ENCODE data around the gene KIRREL3.

DNA sequence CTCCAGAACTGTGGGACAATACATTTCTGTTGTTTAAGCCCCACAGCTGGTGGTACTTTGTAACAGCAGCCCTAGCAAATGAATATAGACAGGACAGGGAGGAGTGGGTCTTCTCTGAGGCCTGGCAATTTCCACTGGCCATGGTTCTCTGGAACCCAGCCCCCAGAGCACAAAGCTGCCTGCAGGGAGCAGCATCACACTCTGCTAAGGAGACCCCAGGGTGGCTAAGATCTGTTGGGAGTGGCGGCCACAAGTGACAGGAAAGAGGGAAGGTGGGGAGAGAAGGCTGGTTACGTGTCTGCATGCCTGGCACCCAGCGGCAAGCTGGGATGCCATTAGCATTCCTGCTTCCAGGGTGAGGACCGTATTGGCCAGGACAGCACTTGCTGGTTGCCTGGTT, 433.2 kb downstream of the KIRREL3 start:
- TF ChIP-seq, protein P1, sequence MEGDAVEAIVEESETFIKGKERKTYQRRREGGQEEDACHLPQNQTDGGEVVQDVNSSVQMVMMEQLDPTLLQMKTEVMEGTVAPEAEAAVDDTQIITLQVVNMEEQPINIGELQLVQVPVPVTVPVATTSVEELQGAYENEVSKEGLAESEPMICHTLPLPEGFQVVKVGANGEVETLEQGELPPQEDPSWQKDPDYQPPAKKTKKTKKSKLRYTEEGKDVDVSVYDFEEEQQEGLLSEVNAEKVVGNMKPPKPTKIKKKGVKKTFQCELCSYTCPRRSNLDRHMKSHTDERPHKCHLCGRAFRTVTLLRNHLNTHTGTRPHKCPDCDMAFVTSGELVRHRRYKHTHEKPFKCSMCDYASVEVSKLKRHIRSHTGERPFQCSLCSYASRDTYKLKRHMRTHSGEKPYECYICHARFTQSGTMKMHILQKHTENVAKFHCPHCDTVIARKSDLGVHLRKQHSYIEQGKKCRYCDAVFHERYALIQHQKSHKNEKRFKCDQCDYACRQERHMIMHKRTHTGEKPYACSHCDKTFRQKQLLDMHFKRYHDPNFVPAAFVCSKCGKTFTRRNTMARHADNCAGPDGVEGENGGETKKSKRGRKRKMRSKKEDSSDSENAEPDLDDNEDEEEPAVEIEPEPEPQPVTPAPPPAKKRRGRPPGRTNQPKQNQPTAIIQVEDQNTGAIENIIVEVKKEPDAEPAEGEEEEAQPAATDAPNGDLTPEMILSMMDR (IDR thresholded peaks at IDR 0.05): no peak
- TF ChIP-seq POLR2A (IDR thresholded peaks at IDR 0.05): no peak

Data from testis (tissue), 2 donors.